ENCODE data around the gene CEP70. TPM values are rescaled to one million over a fixed set of nuclear protein-coding genes. Genes with fewer than 3 reads are reported as not detected.
"Not testable (repeated sequence)": the region's sequence is repeated elsewhere in the genome, so short reads cannot be mapped to it uniquely, and the experiment has no call there.

CEP70 gene, protein sequence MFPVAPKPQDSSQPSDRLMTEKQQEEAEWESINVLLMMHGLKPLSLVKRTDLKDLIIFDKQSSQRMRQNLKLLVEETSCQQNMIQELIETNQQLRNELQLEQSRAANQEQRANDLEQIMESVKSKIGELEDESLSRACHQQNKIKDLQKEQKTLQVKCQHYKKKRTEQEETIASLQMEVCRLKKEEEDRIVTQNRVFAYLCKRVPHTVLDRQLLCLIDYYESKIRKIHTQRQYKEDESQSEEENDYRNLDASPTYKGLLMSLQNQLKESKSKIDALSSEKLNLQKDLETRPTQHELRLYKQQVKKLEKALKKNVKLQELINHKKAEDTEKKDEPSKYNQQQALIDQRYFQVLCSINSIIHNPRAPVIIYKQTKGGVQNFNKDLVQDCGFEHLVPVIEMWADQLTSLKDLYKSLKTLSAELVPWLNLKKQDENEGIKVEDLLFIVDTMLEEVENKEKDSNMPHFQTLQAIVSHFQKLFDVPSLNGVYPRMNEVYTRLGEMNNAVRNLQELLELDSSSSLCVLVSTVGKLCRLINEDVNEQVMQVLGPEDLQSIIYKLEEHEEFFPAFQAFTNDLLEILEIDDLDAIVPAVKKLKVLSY
- 43.1 and 59.2 TPM in 2 replicates for total RNA-seq (2014; rRNA removed; shearing (Covaris generic))

DNA sequence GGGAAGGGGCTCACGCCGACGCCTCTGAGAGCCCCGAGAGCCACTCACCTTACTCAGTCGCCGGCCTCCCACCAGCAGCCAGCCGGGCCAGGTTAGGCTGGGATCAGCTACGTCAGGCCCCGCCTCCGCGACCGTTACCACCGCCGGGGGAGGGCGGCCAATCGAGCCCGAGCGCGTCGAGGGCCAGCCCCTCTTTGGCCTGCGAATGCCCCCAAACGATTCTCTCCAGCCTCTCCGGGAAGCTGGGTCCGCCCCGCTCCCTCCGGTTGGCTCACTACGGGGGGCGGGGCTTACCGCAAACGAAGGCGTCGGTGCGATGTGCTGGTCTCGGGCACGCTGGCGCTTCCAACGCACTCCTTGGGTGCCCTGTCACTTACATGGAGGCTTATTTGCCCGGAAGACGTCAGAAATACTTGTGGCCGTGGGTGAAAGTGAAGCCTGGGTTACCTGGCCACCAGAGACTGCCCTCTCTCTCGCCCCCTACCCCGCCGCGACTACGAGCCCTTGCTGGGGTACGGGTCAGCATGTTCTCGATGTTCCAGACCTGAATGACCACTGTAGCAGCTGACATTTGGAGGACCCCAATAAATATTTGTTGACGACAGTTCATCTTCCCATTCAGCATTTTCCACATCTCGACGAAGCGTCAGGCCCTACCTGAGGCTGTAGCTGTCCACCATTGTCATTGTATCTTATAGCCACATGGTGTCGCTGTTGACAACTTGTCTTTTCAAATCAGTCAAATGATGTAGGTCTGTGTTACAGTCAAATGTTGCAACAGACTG, at the start of gene CEP70:
CEP70 (minus strand) TSS at position 111 of the 785 bp plus-strand sequence. CDS start 21,333 bp downstream, outside the sequence.
- peak; percentile 95 for DNase-seq (ENCODE audit: low read depth)

DNA sequence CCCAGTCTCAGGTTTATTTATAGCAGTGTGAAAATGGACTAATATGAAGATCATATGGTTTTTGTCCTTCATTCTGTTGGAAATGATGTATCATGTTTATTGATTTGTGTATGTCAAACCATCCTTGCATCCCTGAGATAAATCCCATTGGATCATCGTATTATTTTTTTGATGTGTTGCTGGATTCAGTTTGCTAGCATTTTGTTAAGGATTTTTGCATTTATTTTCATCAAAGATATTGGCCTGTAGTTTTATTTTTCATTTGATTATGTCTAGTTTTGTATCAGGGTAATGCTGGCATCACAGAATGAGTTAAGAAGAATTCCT, 48.8 kb upstream of the CEP70 start:
- DNase-seq (ENCODE audit: low read depth), result no peak

DNA sequence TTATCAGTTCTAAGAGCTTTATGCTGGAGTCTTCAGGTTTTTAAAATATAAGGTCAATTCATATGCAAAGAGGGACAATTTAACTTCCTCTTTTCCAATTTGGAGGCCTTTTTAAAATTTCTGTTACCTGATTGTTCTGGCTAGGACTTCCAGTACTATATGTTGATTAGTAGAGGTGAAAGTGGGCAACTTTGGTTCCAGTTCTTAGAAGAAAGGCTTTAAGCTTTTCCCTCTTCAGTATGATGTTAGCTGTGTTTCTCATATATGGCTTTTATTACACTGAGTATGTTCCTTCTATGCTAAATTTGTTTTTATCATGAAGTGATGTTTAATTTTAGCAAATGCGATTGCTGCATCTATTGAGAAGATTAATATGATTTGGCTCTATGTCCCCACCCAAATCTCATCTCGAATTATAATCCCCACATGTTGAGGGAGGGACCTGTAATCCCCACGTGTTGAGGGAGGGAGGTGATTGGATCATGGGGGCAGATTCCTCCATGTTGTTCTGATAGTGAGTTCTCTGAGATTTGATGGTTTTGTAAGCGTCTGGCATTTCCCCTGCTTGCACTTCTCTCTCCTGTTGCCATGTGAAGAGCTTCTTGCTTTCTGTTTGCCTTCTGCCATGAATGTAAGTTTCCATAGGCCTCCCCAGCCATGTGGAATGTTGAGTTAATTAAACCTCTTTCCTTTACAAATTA, 48.3 kb upstream of the CEP70 start:
- DNase-seq (ENCODE audit: low read depth), result no peak

DNA sequence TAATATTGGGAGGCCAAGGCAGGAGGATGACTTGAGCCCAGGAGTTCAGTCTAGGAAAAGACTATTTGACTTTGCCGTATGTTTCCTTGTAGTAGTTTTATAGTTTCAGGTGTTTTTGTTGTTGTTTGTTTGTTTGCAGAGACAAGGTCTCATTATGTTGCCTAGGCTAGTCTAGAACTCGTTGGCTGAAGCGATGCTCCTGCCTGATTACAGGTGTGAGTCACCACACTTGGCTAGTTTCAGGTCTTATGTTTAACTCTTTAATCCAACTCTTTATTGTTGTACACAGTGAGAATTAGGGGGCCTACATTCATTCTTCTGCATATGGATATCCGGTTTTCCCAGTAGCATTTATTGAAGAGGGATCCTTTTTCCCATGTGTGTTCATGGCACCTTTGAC, 46.5 kb upstream of the CEP70 start:
- no peak for DNase-seq (ENCODE audit: low read depth)

DNA sequence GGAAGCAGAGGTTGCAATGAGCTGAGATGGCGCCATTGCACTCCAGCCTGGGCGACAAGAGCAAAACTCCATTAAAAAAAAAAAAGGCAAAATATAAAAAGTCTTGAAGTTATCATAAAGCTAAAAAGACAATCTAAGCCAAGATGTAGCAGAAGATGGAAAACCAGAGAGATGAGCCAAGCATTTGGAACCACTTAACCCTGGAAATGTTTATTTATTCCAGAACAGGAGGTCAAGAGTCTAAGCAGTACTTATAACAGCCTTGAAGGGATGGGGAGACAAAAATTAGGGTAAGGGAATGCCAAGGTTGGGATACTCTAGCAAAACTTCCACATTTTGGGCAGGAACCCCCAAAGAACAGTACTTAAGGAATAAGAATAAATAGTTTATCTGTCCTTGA, 44.6 kb upstream of the CEP70 start:
- DNase-seq (ENCODE audit: low read depth), result no peak

DNA sequence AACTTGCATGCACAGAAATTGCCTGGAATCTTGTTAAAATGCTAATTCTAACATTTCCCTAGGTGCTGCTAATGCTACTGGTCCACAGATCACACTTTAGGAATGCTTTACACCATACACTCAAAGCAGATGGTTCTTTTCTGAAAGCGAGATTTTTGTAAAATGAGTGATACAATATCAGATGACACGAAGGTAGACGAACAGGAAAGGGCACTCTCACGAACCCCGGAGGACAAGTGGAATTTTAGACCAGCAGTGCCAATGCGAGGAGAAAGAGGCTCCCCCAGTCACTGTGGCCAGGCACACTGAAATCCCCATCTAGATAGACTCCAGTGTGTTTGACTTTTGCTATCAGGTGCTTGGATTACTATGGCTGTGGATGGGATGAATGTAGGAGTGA, 35.5 kb upstream of the CEP70 start:
- no peak for DNase-seq (ENCODE audit: low read depth)

DNA sequence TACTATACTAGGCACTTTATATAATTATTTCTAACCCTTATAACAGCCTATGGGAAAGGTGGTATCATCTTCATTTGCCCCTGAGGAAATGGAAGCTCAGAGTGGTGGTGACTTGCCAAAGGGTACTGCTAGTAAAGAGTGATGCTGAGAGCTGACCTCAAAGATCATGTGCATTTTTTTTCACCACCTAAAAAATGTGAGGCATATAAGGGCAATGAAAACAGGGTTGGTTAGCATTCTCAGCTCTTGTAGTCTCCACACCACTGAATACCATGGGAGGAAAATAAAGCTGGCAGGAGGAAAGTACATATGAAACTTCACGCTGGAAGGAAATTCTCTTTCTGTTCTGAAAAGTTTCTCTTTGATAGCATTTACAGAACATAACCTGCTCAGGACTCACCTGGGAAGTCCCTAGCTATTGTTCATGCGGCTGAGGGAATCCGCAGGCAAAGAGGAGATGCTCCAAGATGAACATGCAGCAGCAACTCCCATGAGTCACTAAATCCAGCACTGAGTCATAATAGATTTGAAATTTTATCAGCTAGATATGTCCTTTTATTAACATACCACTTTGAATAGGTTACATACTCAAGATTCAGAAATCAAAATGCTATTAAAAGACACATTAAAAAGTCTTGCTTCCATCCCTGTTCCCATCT, 31.8 kb upstream of the CEP70 start:
- peak; percentile 35 for DNase-seq (ENCODE audit: low read depth)

DNA sequence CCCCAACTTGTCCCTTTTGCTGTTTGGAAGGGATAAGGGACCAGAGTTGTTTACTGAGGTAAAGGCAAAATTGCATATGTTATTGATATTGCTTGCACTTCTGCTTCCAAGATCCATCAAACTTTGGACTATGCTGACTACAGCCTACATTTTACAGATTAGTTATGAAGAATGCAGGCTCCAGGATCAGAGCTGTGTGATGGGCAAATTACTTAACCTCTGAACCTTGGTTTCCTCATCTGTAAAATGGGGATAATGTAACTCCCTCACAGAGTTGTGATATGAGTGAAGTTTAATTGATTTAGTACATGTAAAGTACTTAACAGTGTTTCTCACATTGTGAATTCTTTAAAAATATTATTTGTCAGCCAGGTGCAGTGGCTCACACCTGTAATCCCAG, 30.5 kb upstream of the CEP70 start:
- DNase-seq (ENCODE audit: low read depth), result no peak

DNA sequence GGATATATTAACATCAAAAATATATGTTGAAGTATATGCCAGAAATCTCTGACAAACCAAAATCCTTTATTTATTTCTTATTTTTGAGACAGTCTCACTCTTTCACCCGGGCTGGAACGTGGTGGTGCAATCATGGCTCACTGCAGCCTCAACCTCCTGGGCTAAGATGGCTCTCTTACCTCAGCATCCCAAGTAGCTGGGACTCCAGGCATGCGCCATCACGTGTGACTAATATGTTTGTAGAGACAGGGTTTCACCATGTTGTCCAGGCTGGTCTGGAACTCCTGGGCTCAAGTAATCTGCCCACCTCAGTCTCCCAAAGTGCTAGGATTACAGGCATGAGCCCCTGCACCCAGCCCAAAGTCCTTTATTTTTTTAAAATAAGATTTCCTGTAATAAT, 26.4 kb upstream of the CEP70 start:
- no peak for DNase-seq (ENCODE audit: low read depth)

DNA sequence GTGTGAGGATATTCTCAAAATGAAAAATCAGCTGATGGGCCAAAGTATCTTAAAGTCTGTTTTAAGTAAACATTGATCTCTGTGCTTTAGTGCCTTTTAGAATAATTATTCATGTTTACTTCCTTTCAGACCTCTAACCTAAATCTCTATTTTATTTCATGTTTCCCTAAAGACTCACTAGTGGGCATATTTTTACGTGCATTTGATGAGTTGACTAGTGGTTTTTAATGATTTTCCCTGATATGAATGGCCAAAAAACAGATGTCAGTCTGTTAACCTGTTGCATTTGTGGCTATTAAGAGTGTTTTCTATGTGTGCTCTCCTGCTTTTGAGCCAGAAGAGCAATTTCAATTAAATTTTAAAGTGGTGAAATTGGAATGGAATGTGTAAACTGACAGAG, 21.4 kb upstream of the CEP70 start:
- no peak for DNase-seq (ENCODE audit: low read depth)

DNA sequence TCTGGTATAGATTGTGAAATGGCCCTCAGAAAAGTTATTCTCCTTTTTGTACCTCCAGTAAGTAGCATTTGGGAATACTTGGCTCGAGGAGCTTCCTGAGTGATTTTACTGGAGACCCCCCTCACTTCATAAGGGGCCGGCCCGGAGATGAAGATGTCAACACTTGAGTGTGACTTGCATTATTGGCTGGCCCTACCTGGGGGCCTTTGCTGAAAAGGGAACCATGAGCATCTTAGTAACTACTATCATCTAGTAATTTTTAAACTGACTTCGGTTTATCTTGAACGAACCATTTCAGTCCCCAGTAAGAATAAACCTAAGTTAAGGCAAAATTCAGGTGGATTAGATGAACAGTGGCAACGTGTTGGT, 15.8 kb upstream of the CEP70 start:
- DNase-seq (ENCODE audit: low read depth), result no peak

DNA sequence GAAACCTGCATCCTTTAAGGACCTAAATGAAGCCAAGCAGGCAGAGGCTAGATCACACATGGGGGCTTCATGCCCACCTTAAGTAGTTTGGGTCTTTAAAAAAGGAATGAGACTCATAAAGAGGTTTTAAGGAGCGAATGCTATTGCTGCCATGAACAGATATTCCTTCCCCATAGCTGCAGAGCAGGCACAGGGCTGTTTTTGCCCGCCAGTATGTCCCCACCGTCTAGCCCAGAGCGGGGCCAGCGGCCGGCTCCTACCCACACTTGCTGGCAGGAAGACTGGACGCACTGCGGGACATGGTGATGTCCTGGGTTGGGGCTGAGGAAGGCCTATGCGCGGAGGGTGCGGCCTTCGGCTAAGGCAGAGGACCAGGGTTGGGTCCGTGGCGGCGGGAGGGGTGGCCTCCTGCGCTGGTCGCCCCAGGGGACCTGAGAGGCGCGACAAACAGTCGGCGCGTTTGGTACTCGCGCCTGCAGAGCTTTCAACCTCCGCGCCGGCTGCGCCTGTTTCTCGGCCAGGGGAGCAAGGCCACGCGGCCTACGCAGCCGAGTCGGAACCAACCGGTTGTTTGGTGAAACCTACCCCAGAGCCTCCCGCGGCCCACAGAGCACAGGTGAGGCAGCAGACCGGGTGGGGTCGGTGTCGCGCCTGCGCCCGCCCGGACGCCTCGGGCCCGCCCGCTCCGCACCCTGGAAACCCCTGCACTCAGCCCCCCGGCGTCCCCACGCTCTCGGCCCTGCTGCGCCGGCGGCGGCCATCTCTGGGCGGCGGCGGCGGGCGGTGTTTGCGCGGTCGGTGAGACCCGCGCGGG, 14.5 kb upstream of the CEP70 start, which contains the start of gene FAIM:
FAIM (plus strand) TSS at position 450 of the 814 bp plus-strand sequence. CDS start 10,956 bp downstream, outside the sequence.
- peak; percentile 76 for DNase-seq (ENCODE audit: low read depth)

DNA sequence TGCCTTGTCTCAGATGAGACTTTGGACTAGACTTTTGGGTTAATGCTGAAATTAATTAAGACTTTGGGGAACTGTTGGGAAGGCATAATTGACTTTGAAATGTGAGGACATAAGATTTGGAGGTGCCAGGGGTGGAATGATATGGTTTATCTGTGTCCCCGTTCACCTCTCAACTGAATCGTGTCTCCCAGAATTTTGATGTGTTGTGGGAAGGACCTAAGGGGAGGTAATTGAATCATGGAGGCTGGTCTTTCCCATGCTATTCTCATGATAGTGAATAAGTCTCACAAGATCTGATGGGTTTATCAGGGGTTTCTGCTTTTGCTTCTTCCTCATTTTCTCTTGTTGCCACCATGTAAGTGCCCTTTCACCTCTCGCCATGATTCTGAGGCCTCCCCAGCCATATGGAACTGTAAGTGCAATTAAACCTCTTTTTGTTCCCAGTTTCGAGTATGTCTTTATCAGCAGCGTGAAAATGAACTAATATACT, 10.1 kb upstream of the CEP70 start:
- not testable (repeated sequence) for DNase-seq (ENCODE audit: low read depth)

DNA sequence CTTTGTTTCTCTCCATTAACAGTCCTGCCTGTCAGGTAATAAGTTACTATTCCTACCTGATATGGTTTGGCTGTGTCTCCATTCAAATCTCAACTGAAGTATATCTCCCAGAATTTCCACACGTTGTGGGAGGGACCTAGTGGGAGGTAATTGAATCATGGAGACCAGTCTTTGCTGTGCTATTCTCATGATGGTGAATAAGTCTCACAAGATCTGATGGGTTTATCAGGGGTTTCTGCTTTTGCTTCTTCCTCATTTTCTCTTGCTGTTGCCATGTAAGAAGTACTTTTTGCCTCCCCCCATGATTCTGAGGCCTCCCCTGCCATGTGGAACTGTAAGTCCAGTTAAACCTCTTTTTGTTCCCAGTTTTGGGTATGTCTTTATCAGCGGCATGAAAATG, 7.6 kb upstream of the CEP70 start:
- DNase-seq (ENCODE audit: low read depth), result not testable (repeated sequence)

DNA sequence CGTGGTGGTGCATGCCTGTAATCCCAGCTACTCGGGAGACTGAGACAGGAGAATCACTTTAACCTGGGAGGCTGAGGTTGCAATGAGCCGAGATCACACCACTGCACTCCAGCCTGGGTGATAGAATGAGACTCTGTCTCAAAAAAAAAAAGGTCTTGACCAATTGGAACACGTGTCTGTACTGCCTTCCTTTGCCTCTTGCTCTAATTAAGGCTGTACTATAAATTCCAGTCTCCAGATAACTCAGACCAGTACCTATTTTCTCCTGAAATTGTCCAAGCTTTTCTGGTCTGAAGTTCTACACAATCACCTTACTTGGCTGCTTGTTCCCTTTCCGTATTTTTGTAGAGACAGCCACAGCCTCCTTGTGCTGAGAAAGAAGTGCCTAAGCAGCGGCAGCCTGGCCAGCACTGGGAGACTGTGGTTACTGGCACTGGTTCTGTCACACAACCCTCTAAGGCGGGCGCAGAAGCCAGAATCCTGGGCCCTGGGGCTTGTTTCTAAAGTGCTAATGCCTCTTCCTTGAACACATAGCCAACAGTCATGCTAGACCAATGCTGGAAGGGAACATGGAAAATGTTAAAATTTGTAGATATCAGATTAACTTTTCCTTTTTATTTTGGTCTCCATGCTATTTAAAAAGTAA, 6.2 kb upstream of the CEP70 start:
- DNase-seq (ENCODE audit: low read depth), result peak; percentile 89

DNA sequence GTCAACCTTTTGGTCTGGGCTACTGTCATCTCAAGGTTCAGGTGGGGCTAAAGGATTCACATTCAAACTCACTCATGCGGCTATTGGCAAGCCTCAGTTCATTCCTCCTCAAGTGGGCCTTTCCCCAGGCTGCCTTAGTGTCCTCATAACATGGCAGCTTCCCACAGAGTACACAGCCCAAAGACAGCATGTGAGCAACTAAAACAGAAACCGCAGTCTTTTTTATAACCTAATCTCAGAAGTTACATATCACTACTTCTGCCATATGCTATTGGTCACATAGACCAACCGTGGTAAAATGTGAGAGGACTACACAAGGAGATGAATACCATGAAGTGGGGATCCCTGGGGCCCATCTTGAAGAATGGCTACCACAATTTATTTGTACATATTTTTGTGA, 4.5 kb upstream of the CEP70 start:
- DNase-seq (ENCODE audit: low read depth), result no peak

DNA sequence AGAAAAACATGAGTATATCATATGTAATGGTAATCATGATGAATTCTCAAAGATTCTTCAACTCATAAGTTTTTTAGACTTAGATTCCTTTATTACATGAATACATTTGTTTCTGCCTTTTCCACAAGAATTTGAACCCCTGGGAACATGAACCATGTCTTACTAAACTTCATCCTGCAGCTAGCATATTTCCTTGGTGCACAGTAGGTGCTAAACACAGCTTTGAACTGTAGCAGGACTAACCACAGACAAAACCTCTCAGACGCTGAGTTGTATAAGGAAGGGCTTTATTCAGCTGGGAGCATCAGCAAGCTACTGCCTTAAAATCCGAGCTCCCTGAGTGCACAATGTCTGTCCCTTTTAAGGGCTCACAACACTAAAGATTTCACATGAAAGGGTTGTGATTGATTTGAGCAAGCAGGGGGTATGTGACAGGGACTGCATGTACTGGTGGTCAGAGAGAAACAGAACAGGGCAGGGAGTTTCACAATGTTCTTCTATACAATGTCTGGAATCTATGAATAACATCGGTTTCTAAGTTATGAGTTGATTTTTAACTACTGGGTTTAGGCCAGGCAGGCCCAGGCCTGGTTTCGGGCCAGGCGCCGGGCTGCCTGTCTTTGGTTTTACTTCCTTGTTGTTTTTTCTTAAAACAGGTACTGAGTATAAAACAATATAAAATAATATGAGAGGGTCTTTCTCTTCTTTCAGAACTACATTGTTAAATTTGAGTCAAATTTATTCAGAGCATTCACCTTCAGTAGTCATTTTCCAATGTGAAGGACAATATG, 3.3 kb upstream of the CEP70 start:
- not testable (repeated sequence) for DNase-seq (ENCODE audit: low read depth)

DNA sequence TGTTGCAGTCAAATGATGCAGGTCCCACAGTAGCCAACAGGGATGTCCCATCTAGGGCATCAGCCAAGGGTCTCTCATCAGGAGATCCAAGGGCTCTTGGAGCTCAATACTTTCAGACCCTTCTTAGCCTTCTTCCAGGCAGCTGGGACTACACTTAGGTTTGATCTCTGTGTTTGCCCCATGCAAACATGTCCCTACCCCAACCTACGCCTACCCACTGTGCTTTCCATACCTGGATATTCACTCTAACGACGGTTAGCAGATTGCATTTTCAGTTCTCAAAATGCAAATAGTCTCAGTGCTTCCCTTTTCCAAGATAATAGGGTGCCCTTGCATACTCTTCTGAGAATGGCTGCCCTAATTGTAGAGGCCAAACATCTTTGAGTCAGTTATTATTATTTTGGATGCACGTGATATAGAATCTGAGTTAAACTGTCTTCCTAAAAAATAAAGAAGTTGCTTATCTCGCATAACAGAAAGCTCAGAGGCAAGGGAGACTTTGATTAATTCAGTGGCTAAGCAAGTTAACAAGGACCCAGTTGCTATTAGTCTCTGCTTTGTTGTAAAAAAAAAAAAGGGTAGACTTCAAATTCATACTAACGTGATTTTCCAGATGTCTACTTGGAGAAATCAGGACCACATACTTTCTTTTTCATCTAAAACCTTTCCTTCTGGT, 1.0 kb upstream of the CEP70 start:
- DNase-seq (ENCODE audit: low read depth), result no peak
